ENCODE measurements around the gene CLASP1.
A peak's percentile ranks its signal among the peaks of the same experiment; 100 is the strongest.

CLASP1 gene

GRCh38 chr2:121358291-121358690 lies 291.0 kb downstream of the CLASP1 start:
- Histone ChIP-seq H3K4me3 (replicated peaks; ENCODE audit: insufficient read depth, low read length) (no peak overlapping the region), H3K27me3 (ENCODE audit: insufficient read depth, poor library complexity, severe bottlenecking) (no peaks in the 10 kb centered on the region), H3K27ac (replicated peaks) (no peak overlapping the region)
- no peak for DNase-seq (ENCODE audit: low read depth in 1 of 2, low spot score in 1 of 2)
- TF ChIP-seq SPI1 (IDR thresholded peaks at IDR 0.05; ENCODE audit: borderline replicate concordance, low read depth) (no peak), GABPA (IDR thresholded peaks at IDR 0.05; ENCODE audit: low read depth) (no peak)

DNA sequence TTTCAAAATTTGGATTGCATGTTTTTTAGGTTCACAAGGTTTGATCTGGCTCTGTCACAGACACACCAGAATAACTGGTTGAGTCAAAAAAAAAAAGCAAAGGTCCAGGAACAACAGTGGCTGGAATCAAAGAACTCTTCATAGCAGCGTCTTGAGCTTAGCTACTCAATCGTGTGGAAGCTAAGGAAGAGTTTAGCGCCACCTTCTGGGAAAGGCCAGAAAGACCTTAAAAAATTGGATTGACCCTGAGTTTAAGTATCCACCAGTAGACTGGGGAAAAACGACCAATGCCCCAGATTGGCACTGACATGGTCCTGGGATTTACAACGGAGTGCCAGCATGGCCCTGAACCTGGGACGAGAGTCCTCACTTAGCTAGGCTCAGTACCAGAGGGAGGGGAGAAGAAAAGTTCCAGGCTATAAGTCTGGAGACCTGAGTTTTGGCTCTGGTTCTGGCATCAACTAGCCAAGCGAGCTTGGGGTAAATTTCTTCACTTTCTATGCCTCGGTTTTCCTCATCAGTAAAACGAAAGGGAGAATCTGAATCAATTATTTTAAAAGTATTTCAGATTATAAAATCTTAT lies 293.1 kb downstream of the CLASP1 start:
- Histone ChIP-seq H3K4me3 (replicated peaks; ENCODE audit: insufficient read depth, low read length) (no peak overlapping the region), H3K27me3 (ENCODE audit: insufficient read depth, poor library complexity, severe bottlenecking) (no peaks in the 10 kb centered on the region), H3K27ac (replicated peaks) (no peak overlapping the region)
- TF ChIP-seq GABPA (IDR thresholded peaks at IDR 0.05; ENCODE audit: low read depth) (no peak), SPI1 (IDR thresholded peaks at IDR 0.05; ENCODE audit: borderline replicate concordance, low read depth) (no peak), CTCF (IDR thresholded peaks at IDR 0.05; ENCODE audit: insufficient read depth, low read length) (peak; percentile 65)
- DNase-seq (ENCODE audit: low read depth in 1 of 2, low spot score in 1 of 2), result peak; percentile 21 to 60

DNA sequence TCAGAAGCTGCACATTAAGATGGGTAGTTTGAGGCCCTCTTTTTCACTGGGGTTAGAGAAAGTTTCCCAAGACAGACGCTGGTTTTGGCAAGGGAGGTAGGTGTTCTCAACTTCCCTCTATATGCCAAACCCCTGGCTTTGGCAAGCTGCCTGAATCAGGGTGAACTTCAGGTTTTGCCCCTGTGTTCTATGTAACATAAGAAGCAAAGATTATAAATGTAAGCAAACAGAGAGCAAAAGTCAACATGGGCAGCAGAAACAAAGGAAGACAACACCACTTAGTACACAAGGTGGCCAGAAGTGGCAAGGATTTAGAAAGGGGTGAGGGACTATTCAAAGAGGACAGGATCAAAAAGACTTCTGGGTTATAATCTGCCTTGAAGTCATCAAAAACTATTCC lies 293.8 kb downstream of the CLASP1 start:
- Histone ChIP-seq H3K27ac (replicated peaks) (no peak overlapping the region), H3K27me3 (ENCODE audit: insufficient read depth, poor library complexity, severe bottlenecking) (no peaks in the 10 kb centered on the region), H3K4me3 (replicated peaks; ENCODE audit: insufficient read depth, low read length) (no peak overlapping the region)
- TF ChIP-seq SPI1 (IDR thresholded peaks at IDR 0.05; ENCODE audit: borderline replicate concordance, low read depth) (no peak), CTCF (IDR thresholded peaks at IDR 0.05; ENCODE audit: insufficient read depth, low read length) (no peak), GABPA (IDR thresholded peaks at IDR 0.05; ENCODE audit: low read depth) (no peak), POLR2AphosphoS5 (IDR thresholded peaks at IDR 0.05; ENCODE audit: low read depth) (no peak)
- TF ChIP-seq, protein P1, sequence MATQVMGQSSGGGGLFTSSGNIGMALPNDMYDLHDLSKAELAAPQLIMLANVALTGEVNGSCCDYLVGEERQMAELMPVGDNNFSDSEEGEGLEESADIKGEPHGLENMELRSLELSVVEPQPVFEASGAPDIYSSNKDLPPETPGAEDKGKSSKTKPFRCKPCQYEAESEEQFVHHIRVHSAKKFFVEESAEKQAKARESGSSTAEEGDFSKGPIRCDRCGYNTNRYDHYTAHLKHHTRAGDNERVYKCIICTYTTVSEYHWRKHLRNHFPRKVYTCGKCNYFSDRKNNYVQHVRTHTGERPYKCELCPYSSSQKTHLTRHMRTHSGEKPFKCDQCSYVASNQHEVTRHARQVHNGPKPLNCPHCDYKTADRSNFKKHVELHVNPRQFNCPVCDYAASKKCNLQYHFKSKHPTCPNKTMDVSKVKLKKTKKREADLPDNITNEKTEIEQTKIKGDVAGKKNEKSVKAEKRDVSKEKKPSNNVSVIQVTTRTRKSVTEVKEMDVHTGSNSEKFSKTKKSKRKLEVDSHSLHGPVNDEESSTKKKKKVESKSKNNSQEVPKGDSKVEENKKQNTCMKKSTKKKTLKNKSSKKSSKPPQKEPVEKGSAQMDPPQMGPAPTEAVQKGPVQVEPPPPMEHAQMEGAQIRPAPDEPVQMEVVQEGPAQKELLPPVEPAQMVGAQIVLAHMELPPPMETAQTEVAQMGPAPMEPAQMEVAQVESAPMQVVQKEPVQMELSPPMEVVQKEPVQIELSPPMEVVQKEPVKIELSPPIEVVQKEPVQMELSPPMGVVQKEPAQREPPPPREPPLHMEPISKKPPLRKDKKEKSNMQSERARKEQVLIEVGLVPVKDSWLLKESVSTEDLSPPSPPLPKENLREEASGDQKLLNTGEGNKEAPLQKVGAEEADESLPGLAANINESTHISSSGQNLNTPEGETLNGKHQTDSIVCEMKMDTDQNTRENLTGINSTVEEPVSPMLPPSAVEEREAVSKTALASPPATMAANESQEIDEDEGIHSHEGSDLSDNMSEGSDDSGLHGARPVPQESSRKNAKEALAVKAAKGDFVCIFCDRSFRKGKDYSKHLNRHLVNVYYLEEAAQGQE (IDR thresholded peaks at IDR 0.05; ENCODE audit: insufficient replicate concordance, low read depth), result no peak
- no peak for DNase-seq (ENCODE audit: low read depth in 1 of 2, low spot score in 1 of 2)

- no peak for DNase-seq (ENCODE audit: low read depth in 1 of 2, low spot score in 1 of 2)
- TF ChIP-seq, protein P1 (IDR thresholded peaks at IDR 0.05; ENCODE audit: insufficient replicate concordance, low read depth), result no peak
- TF ChIP-seq GABPA (IDR thresholded peaks at IDR 0.05; ENCODE audit: low read depth) (no peak), POLR2AphosphoS5 (IDR thresholded peaks at IDR 0.05; ENCODE audit: low read depth) (no peak), CTCF (IDR thresholded peaks at IDR 0.05; ENCODE audit: insufficient read depth, low read length) (no peak), SPI1 (IDR thresholded peaks at IDR 0.05; ENCODE audit: borderline replicate concordance, low read depth) (no peak)
- no peak overlapping the region for H3K27ac ChIP-seq (replicated peaks)
These were observed 297.5 kb downstream of the CLASP1 start for GRCh38 chr2:121351521-121352318.

More at GRCh38 chr2:121351521-121352318, 297.5 kb downstream of the CLASP1 start:
- no peaks in the 10 kb centered on the region for H3K27me3 ChIP-seq (ENCODE audit: insufficient read depth, poor library complexity, severe bottlenecking)
- no peak overlapping the region for H3K4me3 ChIP-seq (replicated peaks; ENCODE audit: insufficient read depth, low read length)

Measured in HL-60 (cell line).